ENCODE measurements around the gene PRAMEF18.
"Not testable (repeated sequence)": the region's sequence is repeated elsewhere in the genome, so short reads cannot be mapped to it uniquely, and the experiment has no call there.

The PRAMEF18 gene

GRCh38 chr1:13225675-13226204 lies at the start of gene PRAMEF18:
Gene PRAMEF18, minus strand, starts transcription at chr1:13226154. Its CDS starts 48 bp downstream, at chr1:13226106.
- H3K4me2 ChIP-seq (ENCODE audit: low read length); H3K9me2 ChIP-seq (ENCODE audit: low read depth, low read length); H4K20me1 ChIP-seq (ENCODE audit: insufficient read depth, low read length); H3F3A ChIP-seq (ENCODE audit: insufficient read depth, low read length); H3K27me3 ChIP-seq (ENCODE audit: insufficient read depth, low read length); H3K27ac ChIP-seq (ENCODE audit: low read depth, low read length, poor library complexity, severe bottlenecking); H3K79me2 ChIP-seq (ENCODE audit: insufficient read depth, low read length); H3K36me3 ChIP-seq (ENCODE audit: insufficient read depth, low read length); H3K9ac ChIP-seq (ENCODE audit: low read length); H3K4me3 ChIP-seq (ENCODE audit: low read depth, low read length, poor library complexity, severe bottlenecking); H3K4me1 ChIP-seq (ENCODE audit: insufficient read depth, low read length, severe bottlenecking); H3K9me3 ChIP-seq (ENCODE audit: low read length); H2AFZ ChIP-seq (ENCODE audit: low read length): not testable (repeated sequence)

GRCh38 chr1:13265124-13265523 lies 39.2 kb upstream of the PRAMEF18 start:
- H3K4me1 ChIP-seq (ENCODE audit: insufficient read depth, low read length, severe bottlenecking), result not testable (repeated sequence)

GRCh38 chr1:13253898-13254297 lies 27.9 kb upstream of the PRAMEF18 start, which contains the start of gene PRAMEF5:
Gene PRAMEF5, plus strand, starts transcription at chr1:13254198. Its CDS starts 5,071 bp downstream, at chr1:13259269.
- not testable (repeated sequence) for H3K4me2 ChIP-seq (ENCODE audit: low read length); H3K27me3 ChIP-seq (ENCODE audit: insufficient read depth, low read length); H3F3A ChIP-seq (ENCODE audit: insufficient read depth, low read length); H3K4me1 ChIP-seq (ENCODE audit: insufficient read depth, low read length, severe bottlenecking); H3K9ac ChIP-seq (ENCODE audit: low read length); H3K27ac ChIP-seq (ENCODE audit: low read depth, low read length, poor library complexity, severe bottlenecking); H3K79me2 ChIP-seq (ENCODE audit: insufficient read depth, low read length); H3K9me2 ChIP-seq (ENCODE audit: low read depth, low read length); H3K9me3 ChIP-seq (ENCODE audit: low read length); H3K4me3 ChIP-seq (ENCODE audit: low read depth, low read length, poor library complexity, severe bottlenecking); H3K36me3 ChIP-seq (ENCODE audit: insufficient read depth, low read length); H4K20me1 ChIP-seq (ENCODE audit: insufficient read depth, low read length); H2AFZ ChIP-seq (ENCODE audit: low read length)

More at GRCh38 chr1:13265124-13265523, 39.2 kb upstream of the PRAMEF18 start:
- not testable (repeated sequence) for H3K36me3 ChIP-seq (ENCODE audit: insufficient read depth, low read length); H2AFZ ChIP-seq (ENCODE audit: low read length); H3K9me2 ChIP-seq (ENCODE audit: low read depth, low read length); H4K20me1 ChIP-seq (ENCODE audit: insufficient read depth, low read length); H3K27me3 ChIP-seq (ENCODE audit: insufficient read depth, low read length); H3K79me2 ChIP-seq (ENCODE audit: insufficient read depth, low read length); H3K9me3 ChIP-seq (ENCODE audit: low read length); H3K9ac ChIP-seq (ENCODE audit: low read length); H3F3A ChIP-seq (ENCODE audit: insufficient read depth, low read length); H3K4me3 ChIP-seq (ENCODE audit: low read depth, low read length, poor library complexity, severe bottlenecking); H3K4me2 ChIP-seq (ENCODE audit: low read length); H3K27ac ChIP-seq (ENCODE audit: low read depth, low read length, poor library complexity, severe bottlenecking)

DNA sequence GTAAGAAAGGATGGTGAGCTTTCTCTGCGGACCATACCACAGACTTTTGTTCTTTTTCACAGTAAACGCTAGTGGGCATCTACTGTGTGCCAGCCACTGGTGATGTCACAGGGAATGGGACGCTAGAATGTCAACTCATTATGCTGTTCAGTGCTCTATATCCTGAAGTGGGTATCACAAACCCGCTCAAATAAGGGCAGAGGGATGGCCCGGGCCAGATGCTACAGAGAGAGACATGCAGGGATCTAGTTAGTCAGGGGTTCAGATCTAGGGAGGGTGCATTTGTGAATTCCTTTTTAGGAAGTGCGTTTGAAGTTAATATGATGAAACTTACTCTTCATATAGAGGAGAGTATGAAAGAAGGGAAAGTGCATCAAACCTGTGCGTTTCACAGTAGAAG lies 21.2 kb upstream of the PRAMEF18 start:
- H3K4me1 ChIP-seq (ENCODE audit: insufficient read depth, low read length, severe bottlenecking), result not testable (repeated sequence)

DNA sequence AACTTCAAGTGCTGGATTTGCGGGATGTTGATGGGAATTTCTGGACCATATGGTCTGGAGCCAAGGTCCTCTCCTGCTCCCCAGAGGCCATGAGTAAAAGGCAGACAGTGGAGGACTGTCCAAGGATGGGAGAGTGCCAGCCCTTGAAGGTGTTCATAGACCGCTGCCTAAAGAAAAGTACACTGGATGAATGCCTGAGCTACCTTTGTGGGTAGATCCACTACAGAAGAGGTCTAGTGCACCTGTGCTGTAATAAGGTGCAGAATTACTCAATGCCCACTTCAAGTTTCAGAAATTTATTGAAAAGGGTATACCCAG lies 20.6 kb upstream of the PRAMEF18 start:
- H3K27me3 ChIP-seq (ENCODE audit: insufficient read depth, low read length); H3K36me3 ChIP-seq (ENCODE audit: insufficient read depth, low read length); H3K4me2 ChIP-seq (ENCODE audit: low read length); H3K9me2 ChIP-seq (ENCODE audit: low read depth, low read length); H2AFZ ChIP-seq (ENCODE audit: low read length); H3K4me3 ChIP-seq (ENCODE audit: low read depth, low read length, poor library complexity, severe bottlenecking); H3K79me2 ChIP-seq (ENCODE audit: insufficient read depth, low read length); H4K20me1 ChIP-seq (ENCODE audit: insufficient read depth, low read length); H3K9me3 ChIP-seq (ENCODE audit: low read length); H3K27ac ChIP-seq (ENCODE audit: low read depth, low read length, poor library complexity, severe bottlenecking); H3K4me1 ChIP-seq (ENCODE audit: insufficient read depth, low read length, severe bottlenecking); H3F3A ChIP-seq (ENCODE audit: insufficient read depth, low read length); H3K9ac ChIP-seq (ENCODE audit: low read length): not testable (repeated sequence)

More for the DNA sequence above, 21.2 kb upstream of the PRAMEF18 start:
- not testable (repeated sequence) for H2AFZ ChIP-seq (ENCODE audit: low read length); H3K27ac ChIP-seq (ENCODE audit: low read depth, low read length, poor library complexity, severe bottlenecking); H3K79me2 ChIP-seq (ENCODE audit: insufficient read depth, low read length); H4K20me1 ChIP-seq (ENCODE audit: insufficient read depth, low read length); H3K9me3 ChIP-seq (ENCODE audit: low read length); H3F3A ChIP-seq (ENCODE audit: insufficient read depth, low read length); H3K9ac ChIP-seq (ENCODE audit: low read length); H3K4me3 ChIP-seq (ENCODE audit: low read depth, low read length, poor library complexity, severe bottlenecking); H3K27me3 ChIP-seq (ENCODE audit: insufficient read depth, low read length); H3K36me3 ChIP-seq (ENCODE audit: insufficient read depth, low read length); H3K4me2 ChIP-seq (ENCODE audit: low read length); H3K9me2 ChIP-seq (ENCODE audit: low read depth, low read length)

GRCh38 chr1:13245841-13246553 lies 20.0 kb upstream of the PRAMEF18 start:
- not testable (repeated sequence) for H3K27ac ChIP-seq (ENCODE audit: low read depth, low read length, poor library complexity, severe bottlenecking); H3K9me2 ChIP-seq (ENCODE audit: low read depth, low read length); H3F3A ChIP-seq (ENCODE audit: insufficient read depth, low read length)

GRCh38 chr1:13243536-13244263 lies 17.7 kb upstream of the PRAMEF18 start:
- not testable (repeated sequence) for H3K79me2 ChIP-seq (ENCODE audit: insufficient read depth, low read length); H3K36me3 ChIP-seq (ENCODE audit: insufficient read depth, low read length); H3K4me2 ChIP-seq (ENCODE audit: low read length); H3K9ac ChIP-seq (ENCODE audit: low read length); H3K9me2 ChIP-seq (ENCODE audit: low read depth, low read length); H3K27ac ChIP-seq (ENCODE audit: low read depth, low read length, poor library complexity, severe bottlenecking); H3F3A ChIP-seq (ENCODE audit: insufficient read depth, low read length); H3K4me1 ChIP-seq (ENCODE audit: insufficient read depth, low read length, severe bottlenecking); H3K4me3 ChIP-seq (ENCODE audit: low read depth, low read length, poor library complexity, severe bottlenecking); H3K9me3 ChIP-seq (ENCODE audit: low read length); H2AFZ ChIP-seq (ENCODE audit: low read length); H3K27me3 ChIP-seq (ENCODE audit: insufficient read depth, low read length); H4K20me1 ChIP-seq (ENCODE audit: insufficient read depth, low read length)

More at GRCh38 chr1:13245841-13246553, 20.0 kb upstream of the PRAMEF18 start:
- H3K27me3 ChIP-seq (ENCODE audit: insufficient read depth, low read length); H3K9me3 ChIP-seq (ENCODE audit: low read length); H3K36me3 ChIP-seq (ENCODE audit: insufficient read depth, low read length); H2AFZ ChIP-seq (ENCODE audit: low read length); H3K4me2 ChIP-seq (ENCODE audit: low read length); H3K4me3 ChIP-seq (ENCODE audit: low read depth, low read length, poor library complexity, severe bottlenecking); H4K20me1 ChIP-seq (ENCODE audit: insufficient read depth, low read length); H3K9ac ChIP-seq (ENCODE audit: low read length); H3K79me2 ChIP-seq (ENCODE audit: insufficient read depth, low read length); H3K4me1 ChIP-seq (ENCODE audit: insufficient read depth, low read length, severe bottlenecking): not testable (repeated sequence)
